GM21786 (cell line): Measurements from ENCODE around the gene DIPK1A.

Source experiments
- ATAC-seq: cut with Tn5 transposase; IDR thresholded peaks from one replicate; pipeline ENCODE4 v1.9.1; 2021; ENCODE audit not compliant: unreplicated experiment

The DIPK1A gene

GRCh38 chr1:92953491-92953890 lies 7.8 kb downstream of the DIPK1A start:
- peak; percentile 65 for ATAC-seq

DNA sequence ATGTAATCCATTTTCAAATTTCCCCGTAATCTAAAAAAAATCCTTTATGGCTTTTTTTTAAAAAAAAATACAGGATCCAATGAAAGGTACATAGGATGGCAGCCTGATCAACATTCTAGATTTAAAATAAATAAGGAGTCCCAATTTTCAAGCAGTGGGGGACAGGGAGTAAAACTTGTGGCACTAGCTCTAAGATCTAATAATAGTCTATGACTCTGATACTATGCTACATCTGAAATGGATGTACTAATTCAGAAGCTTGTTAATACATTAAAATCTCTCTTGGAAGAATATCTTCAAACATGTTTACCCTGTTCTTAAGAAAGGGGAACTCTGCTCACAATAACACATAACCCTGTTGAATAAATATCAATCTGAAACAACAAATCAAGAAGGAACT lies 8.5 kb downstream of the DIPK1A start:
- no peak for ATAC-seq

DNA sequence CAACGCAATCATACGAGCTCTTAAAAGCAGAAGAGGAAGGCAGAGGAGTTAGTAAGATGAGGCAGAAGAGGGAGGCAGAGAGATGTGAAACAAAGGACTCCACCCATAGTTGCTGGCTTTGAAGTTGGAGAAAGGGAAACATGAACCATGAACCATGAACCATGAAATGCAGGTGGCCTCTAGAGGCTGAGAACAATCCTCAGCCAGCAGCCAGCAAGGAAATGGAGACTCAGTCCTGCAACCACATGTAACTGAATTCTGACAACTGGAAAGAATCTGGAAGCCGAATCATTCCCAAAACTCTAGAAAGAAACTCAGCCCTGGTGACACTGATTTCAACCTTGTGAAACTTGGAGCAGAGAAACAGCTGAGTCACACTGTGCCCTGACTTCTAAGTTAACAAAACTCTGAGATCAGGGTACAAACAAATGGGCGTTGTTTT lies 10.1 kb downstream of the DIPK1A start:
- peak; percentile 65 for ATAC-seq

DNA sequence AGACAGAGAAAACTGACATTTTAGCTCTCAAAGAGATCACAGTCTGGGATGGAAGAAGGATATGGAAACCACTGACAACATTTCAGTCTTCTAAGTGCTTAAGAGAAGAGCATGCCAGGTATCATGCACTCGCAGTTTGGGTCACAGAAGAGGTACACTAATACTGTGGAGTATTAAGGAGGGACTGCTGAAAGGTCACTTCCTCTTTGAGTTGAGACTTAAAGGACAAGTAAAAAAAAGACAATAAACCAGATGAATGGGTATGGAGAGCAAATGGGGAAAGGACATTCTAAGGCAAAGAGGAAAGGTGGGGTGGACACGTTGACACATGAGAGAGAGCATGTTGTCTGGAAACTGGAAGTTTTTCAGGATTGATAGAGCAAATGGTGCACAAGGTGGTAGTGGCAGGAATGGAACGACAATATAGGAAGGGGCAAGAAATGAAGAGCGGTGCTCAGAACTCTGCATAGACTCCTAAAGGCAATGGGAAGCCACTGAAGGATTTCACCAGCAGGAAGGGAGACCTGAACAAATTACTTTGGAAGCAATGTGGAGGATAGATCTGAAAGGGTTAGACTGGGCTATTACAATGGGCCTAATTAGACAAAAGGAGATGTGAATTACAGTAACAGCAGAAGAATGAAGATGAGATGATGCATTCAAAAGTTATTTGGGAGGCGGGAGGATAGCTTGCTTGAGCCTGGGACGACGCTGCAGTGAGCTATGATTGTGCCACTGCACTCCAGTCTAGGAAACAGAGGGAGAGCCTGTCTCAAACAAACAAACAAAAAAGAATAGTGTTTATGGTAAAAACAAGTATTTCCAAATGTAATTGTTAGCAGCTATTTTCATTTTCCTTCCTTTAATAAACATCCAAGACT lies 11.1 kb downstream of the DIPK1A start:
- ATAC-seq, result no peak

DNA sequence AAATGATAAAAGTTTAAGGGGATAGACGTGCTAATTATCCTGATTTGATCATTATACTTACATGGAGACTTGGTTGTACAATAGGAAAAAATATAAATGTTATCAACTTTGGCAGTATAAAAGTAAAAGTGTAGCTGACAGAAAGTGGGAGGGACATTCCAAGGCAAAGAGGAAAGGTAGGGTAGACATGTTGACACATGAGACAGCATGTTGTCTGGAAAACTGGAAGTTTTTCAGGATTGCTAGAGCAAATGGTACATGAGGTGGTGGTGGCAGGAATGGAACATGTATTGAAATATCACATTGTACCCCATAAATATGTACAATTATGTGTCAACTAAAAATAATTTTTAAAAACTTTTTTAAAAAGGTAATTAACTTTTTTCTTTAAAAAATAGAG lies 13.2 kb downstream of the DIPK1A start:
- ATAC-seq, result no peak

- no peak for ATAC-seq
Measured at GRCh38 chr1:92945748-92946270, 15.5 kb downstream of the DIPK1A start.

- ATAC-seq, result peak; percentile 41
Measured at GRCh38 chr1:92944901-92945747, 16.1 kb downstream of the DIPK1A start.

DNA sequence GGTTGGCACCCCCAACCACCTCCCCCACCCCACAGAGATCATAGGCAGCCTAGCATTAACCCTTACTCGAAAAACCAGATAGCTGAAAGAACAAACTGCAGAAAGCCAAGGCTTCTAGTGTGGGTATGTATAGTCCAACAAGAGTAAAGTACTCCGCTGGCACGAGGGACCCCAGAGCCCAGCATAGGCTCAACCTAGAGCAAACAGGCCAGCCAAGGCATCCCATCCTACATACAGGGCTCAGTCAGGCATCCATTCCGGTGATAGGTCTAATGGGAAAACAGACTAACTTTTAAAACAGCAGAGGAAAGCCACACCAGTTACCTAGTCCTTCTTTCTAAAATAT lies 17.8 kb downstream of the DIPK1A start:
- no peak for ATAC-seq

- ATAC-seq, result no peak
Measured at GRCh38 chr1:92940541-92940940, 20.7 kb downstream of the DIPK1A start.

DNA sequence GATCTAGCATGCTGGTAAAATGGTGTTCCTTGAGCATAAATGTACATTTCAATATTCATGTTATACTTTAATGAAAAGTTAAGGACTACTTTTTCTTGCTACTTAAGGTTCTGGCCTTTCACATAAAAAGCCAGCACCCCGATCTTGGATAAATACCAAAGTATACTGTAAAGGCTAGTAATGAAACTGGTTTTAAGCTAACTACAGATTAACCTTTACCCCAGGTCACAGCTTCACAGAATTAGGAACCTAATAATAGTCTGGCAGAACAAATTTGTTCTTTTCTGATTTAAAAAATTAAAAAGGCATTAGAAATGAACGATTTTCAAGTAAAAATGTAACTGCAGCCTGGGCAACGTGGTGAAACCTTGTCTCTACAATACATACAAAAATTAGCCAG lies 23.5 kb downstream of the DIPK1A start:
- no peak for ATAC-seq

GRCh38 chr1:92936865-92937264 lies 24.4 kb downstream of the DIPK1A start:
- ATAC-seq, result no peak

GRCh38 chr1:92934395-92935378 lies 26.6 kb downstream of the DIPK1A start:
- no peak for ATAC-seq

DNA sequence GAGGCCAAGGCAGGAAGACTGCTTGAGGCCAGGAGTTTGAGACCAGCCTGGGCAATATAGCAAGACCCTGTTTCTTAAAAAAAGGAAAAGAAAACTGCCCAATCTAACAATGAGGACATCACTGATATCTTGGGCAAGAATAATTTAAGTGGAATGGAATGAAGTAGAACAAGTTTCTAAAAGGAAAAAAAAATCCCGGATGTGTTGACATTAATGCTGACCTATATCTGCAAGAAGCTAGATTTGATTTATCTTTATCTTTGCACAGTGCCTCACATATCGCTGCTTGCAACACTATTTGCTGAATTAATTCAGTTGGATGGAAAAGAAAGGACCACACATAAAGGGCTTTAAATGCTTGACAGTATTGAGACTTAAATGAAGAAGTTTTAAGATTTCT lies 27.8 kb downstream of the DIPK1A start:
- no peak for ATAC-seq

DNA sequence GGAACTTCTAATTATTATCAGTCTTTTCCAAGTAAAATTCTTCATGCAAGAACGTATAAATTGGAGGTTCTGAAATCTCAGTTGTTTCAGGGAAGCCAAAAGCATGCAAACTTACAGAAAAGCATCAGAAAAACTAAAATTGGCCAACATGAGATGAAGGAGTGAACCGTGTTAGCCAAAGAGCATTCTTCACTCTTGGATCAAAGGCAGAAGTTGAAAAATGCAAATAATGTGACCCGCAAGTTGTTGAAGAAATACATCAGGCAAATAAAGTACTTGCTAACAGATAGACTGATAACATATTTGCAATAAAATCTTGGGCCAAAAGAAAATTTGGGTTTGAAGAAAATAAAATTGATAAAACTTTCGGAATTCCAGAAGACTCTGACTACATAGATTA lies 29.6 kb downstream of the DIPK1A start:
- no peak for ATAC-seq

- ATAC-seq, result peak; percentile 64
Measured at GRCh38 chr1:92929461-92929860, 31.8 kb downstream of the DIPK1A start.

GRCh38 chr1:92927870-92928269 lies 33.4 kb downstream of the DIPK1A start:
- no peak for ATAC-seq

- ATAC-seq, result no peak
Measured at GRCh38 chr1:92926873-92927272, 34.4 kb downstream of the DIPK1A start.

GRCh38 chr1:92924501-92924900 lies 36.8 kb downstream of the DIPK1A start:
- ATAC-seq, result no peak

GRCh38 chr1:92923664-92924063 lies 37.6 kb downstream of the DIPK1A start:
- no peak for ATAC-seq

GRCh38 chr1:92922356-92923035 lies 38.8 kb downstream of the DIPK1A start:
- ATAC-seq, result no peak
